Panc1 (cell line): ENCODE measurements around the gene AGBL2.

ENCODE experiments used
- POLR2AphosphoS5 ChIP-seq: IDR thresholded peaks from 2 replicates; pipeline ENCODE4 v1.6.1; 2012; ENCODE audit warnings: mild to moderate bottlenecking, low read depth, low read length, moderate library complexity
- TCF7L2 ChIP-seq: IDR thresholded peaks from 2 replicates; pipeline ENCODE4 v1.6.1; 2011; ENCODE audit warnings: mild to moderate bottlenecking, low read depth, low read length, inconsistent platforms
- TF ChIP-seq, protein P1 (sequence below): fragments of 450-650 bp; IDR thresholded peaks from 2 replicates; pipeline ENCODE4 v1.5.1; 2017; ENCODE audit warnings: mild to moderate bottlenecking
- TF ChIP-seq, protein P2 (sequence below), 2 experiments: IDR thresholded peaks; 2 replicates each; pipeline ENCODE4 v1.6.1; 2011 to 2012; ENCODE audit warnings: low read depth in 2 of 2, control low read depth in 1 of 2, low read length in 1 of 2, mild to moderate bottlenecking in 1 of 2, moderate library complexity in 1 of 2; ENCODE audit not compliant: insufficient read depth in 1 of 2

- TF ChIP-seq, protein P1, sequence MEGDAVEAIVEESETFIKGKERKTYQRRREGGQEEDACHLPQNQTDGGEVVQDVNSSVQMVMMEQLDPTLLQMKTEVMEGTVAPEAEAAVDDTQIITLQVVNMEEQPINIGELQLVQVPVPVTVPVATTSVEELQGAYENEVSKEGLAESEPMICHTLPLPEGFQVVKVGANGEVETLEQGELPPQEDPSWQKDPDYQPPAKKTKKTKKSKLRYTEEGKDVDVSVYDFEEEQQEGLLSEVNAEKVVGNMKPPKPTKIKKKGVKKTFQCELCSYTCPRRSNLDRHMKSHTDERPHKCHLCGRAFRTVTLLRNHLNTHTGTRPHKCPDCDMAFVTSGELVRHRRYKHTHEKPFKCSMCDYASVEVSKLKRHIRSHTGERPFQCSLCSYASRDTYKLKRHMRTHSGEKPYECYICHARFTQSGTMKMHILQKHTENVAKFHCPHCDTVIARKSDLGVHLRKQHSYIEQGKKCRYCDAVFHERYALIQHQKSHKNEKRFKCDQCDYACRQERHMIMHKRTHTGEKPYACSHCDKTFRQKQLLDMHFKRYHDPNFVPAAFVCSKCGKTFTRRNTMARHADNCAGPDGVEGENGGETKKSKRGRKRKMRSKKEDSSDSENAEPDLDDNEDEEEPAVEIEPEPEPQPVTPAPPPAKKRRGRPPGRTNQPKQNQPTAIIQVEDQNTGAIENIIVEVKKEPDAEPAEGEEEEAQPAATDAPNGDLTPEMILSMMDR = no peak
- TF ChIP-seq POLR2AphosphoS5 (no peak), TCF7L2 (no peak)
- TF ChIP-seq, protein P2, sequence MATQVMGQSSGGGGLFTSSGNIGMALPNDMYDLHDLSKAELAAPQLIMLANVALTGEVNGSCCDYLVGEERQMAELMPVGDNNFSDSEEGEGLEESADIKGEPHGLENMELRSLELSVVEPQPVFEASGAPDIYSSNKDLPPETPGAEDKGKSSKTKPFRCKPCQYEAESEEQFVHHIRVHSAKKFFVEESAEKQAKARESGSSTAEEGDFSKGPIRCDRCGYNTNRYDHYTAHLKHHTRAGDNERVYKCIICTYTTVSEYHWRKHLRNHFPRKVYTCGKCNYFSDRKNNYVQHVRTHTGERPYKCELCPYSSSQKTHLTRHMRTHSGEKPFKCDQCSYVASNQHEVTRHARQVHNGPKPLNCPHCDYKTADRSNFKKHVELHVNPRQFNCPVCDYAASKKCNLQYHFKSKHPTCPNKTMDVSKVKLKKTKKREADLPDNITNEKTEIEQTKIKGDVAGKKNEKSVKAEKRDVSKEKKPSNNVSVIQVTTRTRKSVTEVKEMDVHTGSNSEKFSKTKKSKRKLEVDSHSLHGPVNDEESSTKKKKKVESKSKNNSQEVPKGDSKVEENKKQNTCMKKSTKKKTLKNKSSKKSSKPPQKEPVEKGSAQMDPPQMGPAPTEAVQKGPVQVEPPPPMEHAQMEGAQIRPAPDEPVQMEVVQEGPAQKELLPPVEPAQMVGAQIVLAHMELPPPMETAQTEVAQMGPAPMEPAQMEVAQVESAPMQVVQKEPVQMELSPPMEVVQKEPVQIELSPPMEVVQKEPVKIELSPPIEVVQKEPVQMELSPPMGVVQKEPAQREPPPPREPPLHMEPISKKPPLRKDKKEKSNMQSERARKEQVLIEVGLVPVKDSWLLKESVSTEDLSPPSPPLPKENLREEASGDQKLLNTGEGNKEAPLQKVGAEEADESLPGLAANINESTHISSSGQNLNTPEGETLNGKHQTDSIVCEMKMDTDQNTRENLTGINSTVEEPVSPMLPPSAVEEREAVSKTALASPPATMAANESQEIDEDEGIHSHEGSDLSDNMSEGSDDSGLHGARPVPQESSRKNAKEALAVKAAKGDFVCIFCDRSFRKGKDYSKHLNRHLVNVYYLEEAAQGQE (IDR thresholded peaks at IDR 0.05; ENCODE audit: insufficient read depth in 1 of 2, low read depth in 2 of 2, low read length in 1 of 2) = no peak
These were observed 35.6 kb upstream of the AGBL2 start for GRCh38 chr11:47750725-47751124.
